DND-41 (cell line): ENCODE measurements around the gene TNF.

Source experiments
- EZH2 ChIP-seq: IDR thresholded peaks from 3 replicates; pipeline ENCODE4 v1.6.1; 2012; ENCODE audit warnings: borderline replicate concordance, low read depth, mild to moderate bottlenecking, moderate library complexity, low read length, inconsistent platforms; ENCODE audit not compliant: severe bottlenecking
- TF ChIP-seq, protein P1 (sequence below): IDR thresholded peaks from 2 replicates; pipeline ENCODE4 v1.5.1; 2012; ENCODE audit warnings: borderline replicate concordance, low read length, moderate library complexity, mild to moderate bottlenecking; ENCODE audit not compliant: poor library complexity, severe bottlenecking; ENCODE audit errors: extremely low read depth

DNA sequence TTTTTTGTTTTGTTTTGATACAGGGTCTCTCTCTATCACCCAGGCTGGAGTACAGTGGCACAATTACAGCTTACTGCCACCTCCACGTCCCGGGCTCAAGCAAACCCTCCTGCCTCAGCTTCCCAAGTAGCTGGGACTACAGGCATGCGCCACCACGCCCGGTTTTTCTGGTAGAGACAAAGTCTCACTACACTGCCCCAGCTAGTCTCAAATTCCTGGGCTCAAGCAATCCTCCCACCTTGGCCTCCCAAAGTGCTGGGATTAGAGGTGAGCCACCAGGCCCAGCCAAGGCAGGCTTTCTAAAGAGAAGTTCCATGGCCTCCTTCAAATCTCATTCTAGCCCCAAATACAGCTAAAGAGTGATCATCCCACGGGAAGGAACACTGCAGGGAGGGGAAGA is 41.4 kb upstream of the TNF start:
- TF ChIP-seq, protein P1, sequence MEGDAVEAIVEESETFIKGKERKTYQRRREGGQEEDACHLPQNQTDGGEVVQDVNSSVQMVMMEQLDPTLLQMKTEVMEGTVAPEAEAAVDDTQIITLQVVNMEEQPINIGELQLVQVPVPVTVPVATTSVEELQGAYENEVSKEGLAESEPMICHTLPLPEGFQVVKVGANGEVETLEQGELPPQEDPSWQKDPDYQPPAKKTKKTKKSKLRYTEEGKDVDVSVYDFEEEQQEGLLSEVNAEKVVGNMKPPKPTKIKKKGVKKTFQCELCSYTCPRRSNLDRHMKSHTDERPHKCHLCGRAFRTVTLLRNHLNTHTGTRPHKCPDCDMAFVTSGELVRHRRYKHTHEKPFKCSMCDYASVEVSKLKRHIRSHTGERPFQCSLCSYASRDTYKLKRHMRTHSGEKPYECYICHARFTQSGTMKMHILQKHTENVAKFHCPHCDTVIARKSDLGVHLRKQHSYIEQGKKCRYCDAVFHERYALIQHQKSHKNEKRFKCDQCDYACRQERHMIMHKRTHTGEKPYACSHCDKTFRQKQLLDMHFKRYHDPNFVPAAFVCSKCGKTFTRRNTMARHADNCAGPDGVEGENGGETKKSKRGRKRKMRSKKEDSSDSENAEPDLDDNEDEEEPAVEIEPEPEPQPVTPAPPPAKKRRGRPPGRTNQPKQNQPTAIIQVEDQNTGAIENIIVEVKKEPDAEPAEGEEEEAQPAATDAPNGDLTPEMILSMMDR: no peak
- TF ChIP-seq EZH2: no peak
